Measurements from ENCODE around the gene TTC7B. TPM values are rescaled to one million over a fixed set of nuclear protein-coding genes. Genes with fewer than 3 reads are reported as not detected.

TTC7B gene
- total and polyA plus RNA-seq, 2 experiments from 2014 or later, result 68.1 to 75.8 TPM

GRCh38 chr14:90733139-90733808 is 83.0 kb downstream of the TTC7B start:
- no peak overlapping the region for H3K27ac ChIP-seq
- H3K27me3 ChIP-seq, result no peaks in the 10 kb centered on the region
- no peaks in the 10 kb centered on the region for H3K36me3 ChIP-seq
- no peaks in the 10 kb centered on the region for H3K9me3 ChIP-seq (ENCODE audit: low read depth)
- no peak for DNase-seq (ENCODE audit: low read depth in 1 of 2, low spot score in 1 of 2)
- no peak for TF ChIP-seq CTCF (IDR thresholded peaks at IDR 0.05; ENCODE audit: low read depth, low read length)
- no peaks in the 10 kb centered on the region for H3K4me1 ChIP-seq (ENCODE audit: low read depth)
- H3K4me3 ChIP-seq, result no peak overlapping the region

- DNase-seq (ENCODE audit: low read depth in 1 of 2, low spot score in 1 of 2), result no peak
- no peaks in the 10 kb centered on the region for H3K27me3 ChIP-seq
- H3K9me3 ChIP-seq (ENCODE audit: low read depth), result no peaks in the 10 kb centered on the region
- H3K4me1 ChIP-seq (ENCODE audit: low read depth), result no peaks in the 10 kb centered on the region
- no peaks in the 10 kb centered on the region for H3K36me3 ChIP-seq
- no peak for TF ChIP-seq CTCF (IDR thresholded peaks at IDR 0.05; ENCODE audit: low read depth, low read length)
- H3K4me3 ChIP-seq, result no peak overlapping the region
- no peak overlapping the region for H3K27ac ChIP-seq
These were observed 83.5 kb downstream of the TTC7B start for GRCh38 chr14:90732718-90733117.

- no peaks in the 10 kb centered on the region for H3K36me3 ChIP-seq
- DNase-seq (ENCODE audit: low read depth in 1 of 2, low spot score in 1 of 2), result no peak
These were observed 84.1 kb downstream of the TTC7B start for GRCh38 chr14:90732139-90732538.

GRCh38 chr14:90731487-90731886 is 84.7 kb downstream of the TTC7B start:
- Histone ChIP-seq H3K4me3 (no peak overlapping the region), H3K27me3 (no peaks in the 10 kb centered on the region), H3K9me3 (ENCODE audit: low read depth) (no peaks in the 10 kb centered on the region), H3K36me3 (no peaks in the 10 kb centered on the region), H3K4me1 (ENCODE audit: low read depth) (no peaks in the 10 kb centered on the region), H3K27ac (no peak overlapping the region)
- no peak for DNase-seq (ENCODE audit: low read depth in 1 of 2, low spot score in 1 of 2)
- no peak for TF ChIP-seq CTCF (IDR thresholded peaks at IDR 0.05; ENCODE audit: low read depth, low read length)

More at GRCh38 chr14:90732139-90732538, 84.1 kb downstream of the TTC7B start:
- no peaks in the 10 kb centered on the region for H3K27me3 ChIP-seq
- no peaks in the 10 kb centered on the region for H3K4me1 ChIP-seq (ENCODE audit: low read depth)
- no peak overlapping the region for H3K4me3 ChIP-seq
- no peaks in the 10 kb centered on the region for H3K9me3 ChIP-seq (ENCODE audit: low read depth)
- no peak for TF ChIP-seq CTCF (IDR thresholded peaks at IDR 0.05; ENCODE audit: low read depth, low read length)
- H3K27ac ChIP-seq, result no peak overlapping the region

- no peak for DNase-seq (ENCODE audit: low read depth in 1 of 2, low spot score in 1 of 2)
- H3K4me1 ChIP-seq (ENCODE audit: low read depth), result no peaks in the 10 kb centered on the region
These were observed 85.9 kb downstream of the TTC7B start for GRCh38 chr14:90730206-90730766.

More at GRCh38 chr14:90730206-90730766, 85.9 kb downstream of the TTC7B start:
- TF ChIP-seq CTCF (IDR thresholded peaks at IDR 0.05; ENCODE audit: low read depth, low read length), result no peak
- Histone ChIP-seq H3K9me3 (ENCODE audit: low read depth) (no peaks in the 10 kb centered on the region), H3K4me3 (no peak overlapping the region), H3K27ac (no peak overlapping the region), H3K36me3 (no peaks in the 10 kb centered on the region), H3K27me3 (no peaks in the 10 kb centered on the region)

Measured in cardiac muscle cell (in vitro differentiated cells and primary cell).